Activated CD8-positive, alpha-beta memory T cell treated with anti-CD3 and anti-CD28 coated beads, Interleukin-2, amount 50 U/mL, for 1 hour (primary cell): ENCODE measurements around the gene OR8B12.

Experiments used
- DNase-seq: peaks from one replicate; pipeline ENCODE4 v3.0.0-alpha.2; 2020; ENCODE audit errors: extremely low read depth

Gene OR8B12

GRCh38 chr11:124543554-124543953, at the start of gene OR8B12:
Gene OR8B12 (minus strand): TSS chr11:124543654. CDS start chr11:124543654, 0 bp downstream.
- DNase-seq = no peak

- DNase-seq = no peak
Observed at GRCh38 chr11:124592627-124593026, 49.2 kb upstream of the OR8B12 start.

GRCh38 chr11:124591430-124591829, 48.0 kb upstream of the OR8B12 start:
- DNase-seq = no peak

- DNase-seq = no peak
Observed at GRCh38 chr11:124586238-124586860, 42.9 kb upstream of the OR8B12 start.

- DNase-seq = no peak
Observed at GRCh38 chr11:124584681-124585372, 41.4 kb upstream of the OR8B12 start.

GRCh38 chr11:124583781-124584180, 40.3 kb upstream of the OR8B12 start:
- no peak for DNase-seq

- no peak for DNase-seq
Observed at GRCh38 chr11:124582565-124582964, 39.1 kb upstream of the OR8B12 start.

GRCh38 chr11:124581817-124582216, 38.4 kb upstream of the OR8B12 start:
- DNase-seq = no peak

- DNase-seq = no peak
Observed at GRCh38 chr11:124578761-124579160, 35.3 kb upstream of the OR8B12 start.

- no peak for DNase-seq
Observed at GRCh38 chr11:124577716-124578427, 34.4 kb upstream of the OR8B12 start.

GRCh38 chr11:124570160-124570559, 26.7 kb upstream of the OR8B12 start:
- no peak for DNase-seq

GRCh38 chr11:124569697-124570096, 26.2 kb upstream of the OR8B12 start, which contains the start of gene OR8A1:
Gene OR8A1 (plus strand): TSS chr11:124569997. CDS start chr11:124570120, 123 bp downstream.
- no peak for DNase-seq

GRCh38 chr11:124556828-124557227, 13.4 kb upstream of the OR8B12 start:
- DNase-seq = no peak

GRCh38 chr11:124551987-124552386, 8.5 kb upstream of the OR8B12 start:
- DNase-seq = no peak

GRCh38 chr11:124551189-124551588, 7.7 kb upstream of the OR8B12 start:
- no peak for DNase-seq

GRCh38 chr11:124543145-124543544, 309 bp downstream of the OR8B12 start:
- DNase-seq = no peak

GRCh38 chr11:124541204-124541603, 2.2 kb downstream of the OR8B12 start:
- DNase-seq = no peak

- no peak for DNase-seq
Observed at GRCh38 chr11:124538019-124538418, 5.4 kb downstream of the OR8B12 start.

GRCh38 chr11:124536520-124536919, 6.9 kb downstream of the OR8B12 start:
- no peak for DNase-seq

- DNase-seq = no peak
Observed at GRCh38 chr11:124535552-124536232, 7.8 kb downstream of the OR8B12 start.

GRCh38 chr11:124534051-124534450, 9.4 kb downstream of the OR8B12 start:
- DNase-seq = no peak

GRCh38 chr11:124533626-124534025, 9.8 kb downstream of the OR8B12 start:
- no peak for DNase-seq
